NCI-H146 treated with DMSO at 0.1 percent for 48 hours (cell line): Measurements from ENCODE around the gene CFL1.

Experiments
- DNase-seq: peaks from one replicate; lab custom pipeline; 2025; ENCODE audit not compliant: unreplicated experiment; lab: John Stamatoyannopoulos, UW

CFL1 gene

DNA sequence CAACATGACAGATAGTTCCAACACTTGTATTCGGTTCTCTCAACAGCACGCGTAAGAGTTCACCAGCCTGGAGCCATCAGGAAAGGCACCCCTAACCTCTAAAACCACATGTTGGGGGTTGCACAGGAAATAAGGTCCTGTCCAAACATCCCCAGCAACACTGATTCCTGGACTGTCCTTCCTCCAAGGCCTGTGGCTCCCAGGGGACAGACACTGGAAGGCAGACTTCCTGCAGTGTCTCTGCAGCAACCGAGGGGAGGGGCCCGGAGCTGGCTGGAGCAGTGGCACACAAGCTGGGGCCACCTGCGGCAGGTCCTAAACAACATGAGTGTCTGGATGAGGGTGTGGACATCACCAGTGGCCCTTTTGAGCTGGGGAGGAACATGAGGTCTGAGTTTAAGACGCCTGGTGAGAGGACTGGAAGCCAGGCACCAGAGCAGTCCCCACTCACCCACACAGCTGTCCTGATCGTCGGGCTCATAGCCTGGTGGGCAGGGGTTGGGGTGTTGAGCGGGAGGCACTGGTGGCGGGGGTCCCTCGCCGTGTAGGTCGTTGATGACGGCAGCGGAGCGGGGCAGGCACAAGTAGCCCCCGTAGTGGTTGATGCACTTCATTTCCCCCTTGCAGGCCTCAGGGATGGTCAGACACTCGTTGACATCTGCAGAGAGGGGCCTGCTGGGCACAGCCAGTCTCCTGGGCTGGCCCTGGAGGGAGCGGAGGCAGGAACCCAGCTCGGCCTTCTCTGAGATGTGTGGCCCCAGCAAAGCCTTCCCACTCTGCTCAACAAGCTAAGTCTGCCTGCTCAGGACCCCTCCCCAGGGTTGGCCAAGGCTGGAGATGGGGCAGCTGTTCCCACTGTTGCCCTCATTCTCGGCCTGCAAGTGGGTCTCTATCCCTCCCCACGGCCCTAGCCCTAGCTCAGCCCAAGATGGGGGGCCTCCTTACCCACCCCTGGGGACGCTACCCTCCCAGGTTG lies 13.0 kb upstream of the CFL1 start:
- no peak for DNase-seq

DNA sequence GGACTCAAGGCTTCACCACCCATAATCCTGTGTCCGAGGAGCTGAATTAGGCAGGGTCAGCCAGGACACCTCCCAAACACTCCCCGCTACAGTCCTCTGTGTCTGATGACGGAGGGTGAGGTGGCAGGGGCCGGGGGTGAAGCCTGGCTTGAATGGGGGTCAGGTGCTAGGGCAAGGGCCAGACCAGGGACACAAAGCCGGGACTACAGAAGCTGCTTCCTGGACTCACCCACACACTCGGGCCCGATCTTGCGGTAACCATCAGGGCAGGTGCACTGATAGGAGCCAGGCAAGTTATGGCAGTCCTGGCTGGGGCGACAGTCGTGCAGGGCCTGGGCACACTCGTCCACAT lies 12.3 kb upstream of the CFL1 start:
- no peak for DNase-seq

DNA sequence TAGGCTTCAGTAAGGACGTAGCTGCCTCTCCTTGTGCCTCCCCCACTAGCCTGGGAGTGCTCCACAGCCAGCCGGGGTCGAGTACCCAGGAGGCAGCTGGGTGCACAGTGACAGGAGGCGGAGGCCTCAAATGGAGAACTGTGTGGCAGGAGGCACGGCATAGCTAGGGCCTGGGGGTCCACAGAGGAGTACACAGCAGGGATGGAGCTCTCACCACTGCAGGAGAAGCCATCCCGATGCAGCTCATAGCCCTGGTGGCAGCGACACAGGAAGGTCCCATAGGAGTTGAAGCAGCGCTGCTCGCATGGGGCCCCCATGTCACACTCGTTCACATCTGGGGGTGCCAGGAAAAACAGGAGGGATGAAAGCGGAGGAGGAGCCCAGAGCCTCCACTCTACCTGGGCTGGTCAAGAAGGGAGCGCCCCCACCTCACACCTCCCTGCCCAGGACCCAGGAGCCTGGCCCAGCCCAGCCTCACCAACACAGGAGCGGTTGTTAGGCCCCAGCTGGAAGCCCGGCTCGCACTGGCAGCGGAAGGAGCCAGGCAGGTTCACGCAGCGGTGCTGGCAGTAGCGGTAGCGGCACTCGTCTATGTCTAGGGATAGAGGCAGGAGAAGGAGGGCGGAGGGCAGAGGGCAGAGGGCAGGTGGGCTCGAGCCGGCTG lies 11.8 kb upstream of the CFL1 start:
- no peak for DNase-seq

DNA sequence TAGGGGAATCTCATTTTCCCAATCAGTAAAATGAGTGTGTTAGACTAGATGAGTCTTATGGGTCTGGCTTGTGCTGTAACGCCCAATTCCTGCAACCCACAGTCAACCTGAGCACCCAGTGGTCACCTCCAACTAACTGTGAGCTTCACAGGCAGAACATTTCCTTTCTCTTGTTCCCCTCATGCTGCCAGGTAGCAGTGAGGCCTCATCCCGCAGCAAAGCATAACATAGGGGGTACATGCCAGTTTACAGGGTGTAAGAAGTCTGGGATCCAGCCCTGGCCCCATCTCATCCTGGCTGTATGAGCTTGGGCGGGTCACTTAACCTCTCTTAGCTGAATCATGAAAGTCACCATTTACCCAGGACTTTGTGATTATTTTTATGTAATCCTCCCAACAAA lies 10.9 kb upstream of the CFL1 start:
- no peak for DNase-seq

DNA sequence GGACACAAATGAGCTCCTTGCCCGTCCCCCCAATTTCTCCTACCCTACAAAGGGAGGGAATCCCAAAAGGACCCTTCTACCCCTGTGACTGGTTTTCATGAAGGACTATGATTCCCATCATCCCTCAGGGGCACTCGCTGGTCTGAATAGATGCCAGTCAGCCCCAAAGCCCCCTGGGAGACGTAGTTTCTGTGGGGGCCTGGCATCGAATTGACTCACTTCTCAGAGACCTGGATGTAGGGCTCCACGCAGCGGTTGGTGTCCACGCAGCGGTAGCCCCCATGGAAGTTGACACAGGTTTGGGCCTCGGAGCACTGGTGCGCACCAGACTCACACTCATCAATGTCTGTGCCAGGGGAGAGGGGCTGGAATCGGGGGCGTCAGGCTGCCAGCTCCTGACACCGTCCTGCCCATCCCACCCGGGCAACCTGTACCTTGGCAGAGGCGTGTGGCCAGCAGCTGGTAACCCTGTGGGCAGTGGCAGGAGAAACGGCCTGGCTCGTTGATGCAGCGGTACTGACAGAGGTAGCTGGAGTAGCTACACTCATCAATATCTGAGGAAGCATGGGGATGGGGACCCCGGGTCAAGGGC lies 10.2 kb upstream of the CFL1 start:
- no peak for DNase-seq

DNA sequence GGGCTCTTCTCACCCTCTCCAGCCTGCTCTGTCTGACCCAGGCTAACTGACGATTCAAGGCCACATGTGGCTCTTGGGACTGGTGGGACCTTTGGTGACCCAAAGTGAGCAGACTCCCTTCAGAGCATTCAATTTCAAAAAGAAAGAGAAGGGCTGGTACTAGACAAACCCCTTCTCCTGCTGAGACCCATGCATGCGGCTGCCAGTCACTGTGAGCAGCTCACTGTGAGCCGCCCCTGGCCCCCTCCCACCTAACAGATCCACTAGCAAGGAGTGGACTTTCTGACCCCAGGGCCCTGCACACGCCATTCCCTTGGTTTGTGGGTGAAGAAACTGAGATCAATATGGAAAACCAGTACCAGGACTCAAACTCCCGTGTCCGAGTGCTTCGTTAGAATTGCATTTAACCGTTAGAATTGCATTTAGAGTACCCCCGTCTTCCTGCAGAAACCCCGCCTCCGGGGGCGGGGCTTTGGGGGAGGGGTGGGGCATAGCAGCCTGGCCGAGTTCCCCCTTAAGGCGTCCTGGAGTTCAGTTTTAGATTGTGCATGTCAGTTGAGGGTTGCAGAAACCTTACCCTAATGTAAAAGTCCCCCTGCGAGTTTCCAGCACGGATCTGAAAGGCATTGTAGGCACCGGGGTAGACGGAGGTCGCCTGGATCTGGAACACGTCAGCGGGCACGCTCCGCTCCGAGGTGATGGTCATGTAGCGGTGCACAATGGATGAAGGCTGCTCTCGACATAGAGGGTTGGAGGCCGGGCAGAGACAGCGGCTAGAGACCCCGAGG lies 9.5 kb upstream of the CFL1 start:
- no peak for DNase-seq

DNA sequence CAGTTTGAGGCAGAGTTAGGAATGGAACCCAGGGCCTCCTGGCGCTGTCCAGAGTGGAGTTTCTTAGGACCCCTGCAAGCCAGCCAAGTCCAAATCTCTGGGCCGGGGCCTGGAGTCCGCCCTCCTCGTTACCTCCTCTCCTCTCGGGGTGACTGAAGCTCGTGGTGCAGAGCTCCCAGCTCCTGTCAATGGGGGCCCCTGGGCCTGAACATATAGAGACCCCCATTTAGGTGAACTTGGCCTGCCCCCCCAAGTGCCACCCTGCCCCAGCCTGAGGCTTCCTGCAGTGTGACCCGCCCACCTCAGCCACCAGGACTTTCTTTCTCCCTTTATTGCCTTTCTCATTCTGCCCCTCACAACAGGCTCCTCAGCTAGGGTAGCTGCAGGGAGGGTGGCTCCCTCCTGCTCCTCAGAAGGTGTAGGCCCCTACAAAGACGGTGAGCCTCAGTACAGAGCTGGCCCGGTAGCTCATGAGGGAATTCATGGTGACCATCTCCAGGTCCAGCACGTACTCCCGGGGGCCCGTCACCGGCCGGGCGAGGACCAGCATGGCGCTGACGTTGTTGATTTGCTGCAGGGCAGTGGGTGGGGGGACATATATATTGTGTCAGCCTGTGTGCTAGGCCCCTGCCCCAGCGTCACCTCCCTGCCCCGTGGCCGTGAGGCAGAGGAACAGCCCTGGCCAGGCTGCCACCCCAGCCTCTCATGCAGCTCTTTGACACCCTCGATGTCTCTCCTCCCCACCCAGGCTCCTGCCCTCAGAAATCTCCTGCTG lies 8.7 kb upstream of the CFL1 start:
- DNase-seq = no peak

DNA sequence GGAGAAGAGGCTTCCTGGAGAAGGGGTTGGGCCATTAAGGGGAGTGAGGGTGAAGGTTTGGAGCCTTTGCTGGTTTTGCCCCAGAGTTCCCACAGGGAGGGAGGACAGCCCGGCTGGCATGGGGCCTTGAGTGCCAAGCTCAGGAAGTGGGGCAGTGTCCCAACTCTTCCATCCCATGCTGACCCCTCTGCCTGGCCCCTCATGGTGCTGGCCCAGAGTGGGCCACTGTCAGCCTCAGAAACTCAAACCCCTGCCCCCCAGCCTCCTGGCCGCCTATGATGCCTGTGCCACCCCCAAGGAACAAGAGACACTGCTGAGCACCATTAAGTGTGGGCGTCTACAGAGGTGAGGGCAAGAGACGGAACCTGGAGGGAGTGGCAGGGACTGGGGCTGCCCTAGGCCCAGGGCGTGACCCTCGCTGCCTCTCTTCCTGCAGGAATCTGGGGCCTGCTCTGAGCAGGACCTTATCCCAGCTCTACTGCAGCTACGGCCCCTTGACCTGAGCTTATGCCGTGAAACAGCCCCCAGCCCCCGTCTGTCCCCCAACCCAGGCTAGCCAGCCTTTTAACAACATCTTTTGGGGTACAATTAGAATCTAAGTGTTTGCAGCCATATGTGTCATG lies 7.7 kb upstream of the CFL1 start:
- no peak for DNase-seq

DNA sequence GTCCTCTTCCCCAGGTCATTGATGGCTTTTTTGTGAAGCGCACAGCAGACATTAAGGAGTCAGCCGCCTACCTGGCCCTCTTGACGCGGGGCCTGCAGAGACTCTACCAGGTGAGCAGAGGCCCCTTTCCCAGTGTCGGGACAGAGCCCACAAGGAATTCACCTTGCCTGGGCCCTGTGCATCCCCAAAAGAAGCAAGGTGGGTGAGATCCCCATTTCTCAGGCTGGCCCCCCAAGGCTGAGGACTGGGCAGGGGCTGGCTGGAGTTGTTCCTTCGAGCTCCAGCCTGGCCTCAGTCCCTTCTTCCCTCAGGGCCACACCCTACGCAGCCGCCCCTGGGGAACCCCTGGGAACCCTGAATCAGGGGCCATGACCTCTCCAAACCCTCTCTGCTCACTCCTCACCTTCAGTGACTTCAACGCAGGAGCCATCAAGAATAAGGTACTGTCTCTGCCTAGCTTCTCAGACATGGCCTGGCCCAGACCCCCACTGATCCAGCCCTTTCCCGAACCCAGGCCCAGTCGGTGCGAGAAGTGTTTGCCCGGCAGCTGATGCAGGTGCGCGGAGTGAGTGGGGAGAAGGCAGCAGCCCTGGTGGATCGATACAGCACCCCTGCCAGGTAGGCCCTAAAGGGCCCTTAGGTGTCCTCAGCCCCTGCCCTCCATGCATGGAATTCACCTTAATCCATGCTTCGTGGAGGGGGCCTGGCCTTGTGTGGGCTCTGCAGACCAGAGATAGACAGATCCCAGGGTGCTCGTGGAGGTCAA lies 6.9 kb upstream of the CFL1 start:
- no peak for DNase-seq

DNA sequence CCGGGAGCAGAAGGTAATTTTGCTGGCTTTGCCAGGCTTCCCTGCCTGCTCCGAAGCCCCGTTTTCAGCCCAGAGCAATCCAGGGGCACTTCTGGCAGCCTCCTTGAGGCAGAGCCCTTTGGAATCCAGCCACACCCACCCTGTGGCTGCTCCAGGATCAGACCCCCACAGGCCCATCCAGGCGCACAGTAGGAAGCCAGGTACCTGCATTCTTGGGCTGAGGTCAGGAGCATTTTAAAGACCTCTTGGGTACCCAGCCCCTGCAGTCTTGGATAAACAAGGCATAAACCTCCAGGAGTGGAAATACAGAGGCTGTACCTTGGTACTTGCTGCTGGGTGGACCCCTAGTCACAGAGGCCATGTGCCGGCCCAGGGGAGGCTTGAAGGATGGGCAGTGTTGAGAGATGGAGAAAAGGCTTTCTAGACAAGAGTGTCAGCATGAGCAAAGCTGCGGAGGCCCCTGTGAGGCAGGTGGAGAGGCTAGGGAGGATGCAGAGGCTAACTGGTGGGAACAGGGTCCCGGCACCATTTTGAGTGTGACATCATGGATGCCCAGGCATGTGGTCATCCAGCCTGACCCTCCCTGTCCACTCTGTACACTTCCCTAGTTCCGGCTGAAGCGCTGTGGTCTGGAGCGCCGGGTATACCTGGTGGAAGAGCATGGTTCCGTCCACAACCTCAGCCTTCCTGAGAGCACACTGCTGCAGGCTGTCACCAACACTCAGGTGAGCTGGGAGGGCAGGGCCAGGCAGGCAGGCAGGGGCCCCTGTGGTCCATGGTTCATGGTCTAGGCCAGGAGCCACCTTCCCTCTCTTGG lies 6.1 kb upstream of the CFL1 start:
- no peak for DNase-seq

DNA sequence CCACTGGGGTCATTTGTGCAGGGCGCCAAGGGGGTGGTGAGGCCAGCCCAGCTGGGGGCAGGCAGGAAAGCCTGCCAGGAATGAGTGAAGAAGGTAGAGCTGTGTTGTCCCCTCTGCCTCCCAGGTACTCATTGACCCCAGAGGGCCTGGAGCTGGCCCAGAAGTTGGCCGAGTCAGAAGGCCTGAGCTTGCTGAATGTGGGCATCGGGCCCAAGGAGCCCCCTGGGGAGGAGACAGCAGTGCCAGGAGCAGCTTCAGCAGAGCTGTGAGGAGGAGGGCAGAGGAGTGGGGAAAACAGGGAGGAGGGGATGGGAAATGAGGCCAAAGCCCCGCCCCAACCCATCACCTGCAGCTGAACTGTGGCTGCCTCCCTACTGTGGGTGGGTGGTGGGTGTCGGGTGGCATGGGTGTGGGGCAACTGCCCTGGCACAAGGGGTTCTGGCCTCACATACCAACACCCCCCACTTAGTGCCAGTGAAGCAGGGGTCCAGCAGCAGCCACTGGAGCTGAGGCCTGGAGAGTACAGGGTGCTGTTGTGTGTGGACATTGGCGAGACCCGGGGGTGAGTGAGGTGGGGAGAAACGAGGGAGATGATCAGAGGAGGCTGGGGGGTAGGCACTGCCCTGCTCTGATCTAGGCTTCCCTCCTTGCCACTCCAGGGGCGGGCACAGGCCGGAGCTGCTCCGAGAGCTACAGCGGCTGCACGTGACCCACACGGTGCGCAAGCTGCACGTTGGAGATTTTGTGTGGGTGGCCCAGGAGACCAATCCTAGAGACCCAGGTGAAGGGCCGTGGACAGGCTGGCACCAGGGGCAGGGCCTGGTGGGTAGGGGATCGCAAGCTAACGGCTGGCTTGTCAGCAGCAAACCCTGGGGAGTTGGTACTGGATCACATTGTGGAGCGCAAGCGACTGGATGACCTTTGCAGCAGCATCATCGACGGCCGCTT lies 5.2 kb upstream of the CFL1 start:
- DNase-seq = no peak

DNA sequence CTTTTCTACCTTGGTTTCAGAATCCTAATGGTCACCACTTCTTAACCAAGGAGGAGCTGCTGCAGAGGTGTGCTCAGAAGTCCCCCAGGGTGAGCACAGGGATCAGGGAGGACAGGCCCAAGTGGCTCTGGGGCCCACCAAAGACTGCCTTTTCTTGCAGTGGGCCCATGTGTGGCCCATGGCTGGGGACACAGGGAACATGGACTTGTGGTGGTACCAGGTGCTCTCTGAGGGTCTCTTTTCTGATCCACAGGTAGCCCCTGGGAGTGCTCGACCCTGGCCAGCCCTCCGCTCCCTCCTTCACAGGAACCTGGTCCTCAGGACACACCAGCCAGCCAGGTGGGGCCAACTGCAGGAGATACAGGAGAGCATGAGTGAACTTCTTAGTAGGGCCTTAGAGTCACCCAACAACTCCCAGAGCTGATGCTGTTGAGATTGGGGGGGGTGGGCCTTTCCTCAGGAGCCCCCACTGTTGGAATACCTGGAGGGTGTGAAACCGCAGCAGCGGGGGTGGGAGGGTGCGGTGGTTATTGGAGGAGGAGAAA lies 4.3 kb upstream of the CFL1 start:
- no peak for DNase-seq

DNA sequence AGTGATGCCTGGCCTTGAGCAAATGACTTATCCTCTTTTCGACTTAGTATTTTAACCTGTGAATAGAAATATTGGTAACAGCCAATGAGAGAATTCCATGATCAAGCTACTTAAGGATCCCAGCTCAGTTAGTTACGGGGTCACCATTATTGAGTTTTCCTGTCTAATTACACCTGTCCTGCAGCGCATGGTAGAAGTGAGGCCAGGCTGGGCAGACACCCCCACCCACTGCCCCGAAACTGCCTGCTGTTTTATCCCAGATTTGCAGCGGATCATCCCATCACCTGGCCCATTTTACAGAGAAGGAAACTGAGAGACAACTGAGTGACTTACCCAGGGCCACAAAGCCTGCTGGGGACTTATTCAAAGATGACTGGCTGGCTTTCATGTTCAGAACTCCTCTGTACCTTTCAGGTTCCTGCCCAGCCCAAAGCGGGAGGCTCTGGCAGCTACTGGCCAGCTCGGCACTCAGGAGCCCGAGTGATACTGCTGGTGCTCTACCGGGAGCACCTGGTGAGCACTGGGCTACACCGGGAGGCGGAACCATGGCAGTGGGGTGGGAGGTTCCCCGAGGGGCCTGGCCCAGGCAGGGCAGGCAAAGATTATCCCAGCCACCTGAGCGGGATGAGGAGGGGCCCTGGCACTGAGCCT lies 3.7 kb upstream of the CFL1 start:
- no peak for DNase-seq

DNA sequence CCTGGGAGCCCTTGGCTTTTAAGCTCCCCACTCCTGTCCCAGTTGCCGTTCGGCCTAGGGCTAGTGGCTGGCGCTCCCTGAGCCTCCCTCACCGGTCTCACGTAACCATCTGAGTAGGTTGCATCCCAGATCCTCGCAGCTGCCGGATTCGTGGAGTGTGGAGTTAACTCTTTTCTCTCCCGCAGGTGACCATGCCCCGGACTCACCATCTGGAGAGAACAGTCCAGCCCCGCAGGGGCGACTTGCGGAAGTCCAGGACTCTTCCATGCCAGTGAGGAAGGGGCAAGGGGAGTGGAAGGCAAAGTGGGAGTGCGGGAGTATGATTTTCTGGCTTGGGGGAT lies 3.2 kb upstream of the CFL1 start:
- no peak for DNase-seq

DNA sequence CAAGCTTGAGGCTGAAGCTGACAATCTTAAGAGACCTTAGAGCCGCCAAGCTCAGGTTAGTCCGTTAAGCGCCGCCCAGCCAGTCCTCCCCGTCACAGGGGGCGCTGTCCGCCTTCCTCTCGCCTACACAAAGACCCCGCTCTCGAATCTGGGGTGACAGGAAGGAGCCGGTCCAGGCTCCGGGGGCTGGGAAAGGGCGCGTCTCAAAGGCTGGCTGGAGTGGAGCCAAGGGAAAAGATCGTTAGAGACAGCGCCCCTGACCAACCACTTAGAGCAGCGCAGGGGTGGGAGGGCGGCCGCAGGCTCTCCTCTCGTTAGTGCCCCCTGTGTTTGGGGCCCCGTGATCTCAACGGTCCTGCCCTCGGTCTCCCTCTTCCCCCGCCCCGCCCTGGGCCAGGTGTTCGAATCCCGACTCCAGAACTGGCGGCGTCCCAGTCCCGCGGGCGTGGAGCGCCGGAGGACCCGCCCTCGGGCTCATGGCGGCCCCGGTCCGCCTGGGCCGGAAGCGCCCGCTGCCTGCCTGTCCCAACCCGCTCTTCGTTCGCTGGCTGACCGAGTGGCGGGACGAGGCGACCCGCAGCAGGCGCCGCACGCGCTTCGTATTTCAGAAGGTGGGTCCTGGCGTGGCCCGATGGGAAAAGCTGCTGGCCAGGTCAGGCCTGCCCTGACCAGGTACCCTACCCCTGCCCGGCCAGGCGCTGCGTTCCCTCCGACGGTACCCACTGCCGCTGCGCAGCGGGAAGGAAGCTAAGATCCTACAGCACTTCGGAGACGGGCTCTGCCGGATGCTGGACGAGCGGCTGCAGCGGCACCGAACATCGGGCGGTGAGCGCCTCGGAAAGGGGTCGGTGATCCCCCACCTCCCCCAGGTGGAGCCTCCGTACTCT lies 2.5 kb upstream of the CFL1 start, which contains the start of gene MUS81:
Gene MUS81, plus strand, starts transcription at position 156 of the 887 bp plus-strand sequence. Its CDS starts 321 bp downstream, at position 477.
- DNase-seq = peak; percentile 91
